DMS53 (cell line): ENCODE measurements around the gene TMEM259.
A peak's percentile ranks its signal among the peaks of the same experiment; 100 is the strongest.
"Not testable (repeated sequence)": the region's sequence is repeated elsewhere in the genome, so short reads cannot be mapped to it uniquely, and the experiment has no call there.

Source experiments
- DNase-seq: peaks from one replicate; lab custom pipeline; 2025; lab: John Stamatoyannopoulos, UW

The TMEM259 gene

DNA sequence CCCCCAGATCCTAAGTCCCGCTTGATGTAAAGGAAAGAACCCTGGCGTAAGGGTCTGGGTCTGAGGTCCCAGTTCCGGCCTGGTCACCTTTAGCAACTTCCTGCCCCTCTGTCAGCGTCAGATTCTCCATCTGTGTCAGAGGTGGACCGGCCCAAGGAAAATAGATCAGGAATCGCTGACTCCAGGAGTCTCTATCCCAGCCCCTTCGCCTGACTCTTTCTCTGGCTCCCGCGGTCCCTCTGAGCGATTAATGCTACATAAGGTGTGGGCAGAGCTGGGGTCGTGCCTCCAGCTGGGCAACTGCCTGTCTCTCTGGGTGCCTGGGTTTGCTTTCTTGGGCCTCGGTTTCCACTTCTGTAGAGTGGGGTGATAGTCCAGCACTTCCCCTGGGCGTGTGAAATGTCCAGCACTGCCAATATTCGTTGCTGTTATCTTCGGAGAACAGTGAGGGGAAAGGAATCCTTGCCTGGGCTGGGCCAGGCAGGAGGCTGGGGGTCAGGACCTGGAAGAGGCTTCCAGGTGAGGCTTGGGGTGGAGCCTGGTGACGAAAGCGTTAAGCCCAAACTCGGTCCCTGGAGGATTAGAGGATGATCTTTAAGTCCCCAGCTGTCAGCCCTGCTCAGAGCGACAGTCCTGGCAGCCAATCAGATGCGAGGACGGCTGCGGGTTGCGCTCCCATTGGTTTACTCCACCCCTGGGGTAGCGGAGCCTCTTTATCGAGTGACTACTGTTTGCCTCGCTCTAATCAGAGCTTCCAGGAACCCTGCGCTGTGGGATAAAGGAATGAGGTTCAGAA, 19.8 kb upstream of the TMEM259 start:
- DNase-seq, result peak; percentile 94

GRCh38 chr19:1039646-1040475, 18.9 kb upstream of the TMEM259 start, which contains the start of gene ABCA7:
Gene ABCA7, plus strand, starts transcription at chr19:1040107. Its CDS starts 1,255 bp downstream, at chr19:1041362.
- DNase-seq, result peak; percentile 98

DNA sequence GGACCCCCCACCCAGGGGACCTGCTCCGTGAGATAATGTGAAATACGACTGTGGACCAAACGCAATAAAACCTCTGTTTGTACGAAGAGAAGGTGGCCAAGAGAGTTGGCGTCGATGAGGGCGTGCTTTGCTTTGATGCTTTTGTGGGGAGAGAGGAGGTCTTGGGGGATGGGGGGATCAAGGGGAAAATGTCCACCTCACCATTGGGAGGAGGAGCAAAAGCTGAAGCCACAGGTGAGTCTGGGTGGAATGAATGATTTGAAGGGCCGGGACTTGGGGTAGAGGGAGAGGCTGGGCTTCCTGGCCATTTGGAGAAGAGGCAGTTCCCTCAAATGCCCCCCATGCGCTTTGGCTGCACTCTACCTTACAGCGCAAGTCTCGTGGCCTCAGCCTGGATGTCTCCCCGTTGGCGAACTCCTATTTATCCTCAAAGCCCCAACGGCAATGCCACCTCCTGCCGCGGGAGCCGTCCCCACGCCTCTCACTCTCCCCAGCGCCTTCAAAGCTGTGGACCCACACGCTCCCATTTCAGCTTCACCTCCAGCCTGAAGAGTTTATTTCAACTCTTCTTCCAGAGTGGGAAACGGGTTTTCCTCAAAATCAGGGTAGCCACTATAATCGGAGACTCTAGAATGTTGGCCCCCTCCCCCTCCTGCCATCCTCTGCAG, 18.2 kb upstream of the TMEM259 start:
- peak; percentile 40 for DNase-seq

- DNase-seq, result no peak
These were observed 16.7 kb upstream of the TMEM259 start for GRCh38 chr19:1037621-1038064.

DNA sequence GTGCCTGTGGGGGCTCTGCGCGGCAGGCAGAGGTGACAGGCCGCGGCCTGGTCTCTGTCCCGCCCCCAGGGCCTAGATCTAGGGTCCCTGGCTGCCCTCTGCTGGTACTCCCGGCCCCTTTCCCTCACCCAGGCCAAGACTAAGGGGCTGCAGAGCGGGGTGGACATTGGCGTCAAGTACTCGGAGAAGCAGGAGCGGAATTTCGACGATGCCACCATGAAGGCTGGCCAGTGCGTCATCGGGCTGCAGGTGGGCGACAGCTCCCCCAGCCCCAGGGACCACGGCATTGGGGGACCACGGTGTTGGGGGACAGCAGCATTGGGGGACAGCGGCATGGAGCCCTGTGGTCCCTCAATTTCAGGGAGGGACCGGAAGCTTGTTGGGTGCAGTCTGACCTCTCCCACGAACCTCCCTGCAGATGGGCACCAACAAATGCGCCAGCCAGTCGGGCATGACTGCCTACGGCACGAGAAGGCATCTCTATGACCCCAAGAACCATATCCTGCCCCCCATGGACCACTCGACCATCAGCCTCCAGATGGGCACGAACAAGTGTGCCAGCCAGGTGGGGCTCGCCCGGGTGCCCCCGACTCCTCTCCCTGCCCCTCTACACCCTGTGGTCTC, 15.2 kb upstream of the TMEM259 start:
- no peak for DNase-seq

- no peak for DNase-seq
These were observed 11.4 kb upstream of the TMEM259 start for GRCh38 chr19:1032264-1032867.

- DNase-seq, result peak; percentile 86
These were observed 7.4 kb upstream of the TMEM259 start for GRCh38 chr19:1028062-1028926.

DNA sequence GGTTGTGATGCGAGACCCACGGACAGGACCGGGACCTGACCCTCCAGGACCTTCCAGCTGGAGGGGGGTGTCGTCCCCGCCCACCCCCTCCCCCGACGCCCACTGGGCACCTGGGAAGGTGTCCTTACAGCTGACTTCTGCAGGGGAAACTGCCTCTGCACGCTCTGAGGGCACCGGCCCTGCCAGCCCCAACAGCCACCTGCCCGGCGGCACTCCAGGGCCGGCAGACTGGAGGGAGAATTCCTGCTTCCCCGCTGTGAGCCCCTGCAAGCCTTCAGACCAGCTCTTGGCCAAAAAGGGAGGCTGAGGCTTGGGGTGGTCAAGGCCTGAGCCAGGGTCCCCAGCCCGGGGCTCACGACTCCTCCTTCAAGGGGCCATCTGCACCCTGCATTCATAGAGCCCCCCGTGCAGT, 6.7 kb upstream of the TMEM259 start:
- peak; percentile 69 for DNase-seq

DNA sequence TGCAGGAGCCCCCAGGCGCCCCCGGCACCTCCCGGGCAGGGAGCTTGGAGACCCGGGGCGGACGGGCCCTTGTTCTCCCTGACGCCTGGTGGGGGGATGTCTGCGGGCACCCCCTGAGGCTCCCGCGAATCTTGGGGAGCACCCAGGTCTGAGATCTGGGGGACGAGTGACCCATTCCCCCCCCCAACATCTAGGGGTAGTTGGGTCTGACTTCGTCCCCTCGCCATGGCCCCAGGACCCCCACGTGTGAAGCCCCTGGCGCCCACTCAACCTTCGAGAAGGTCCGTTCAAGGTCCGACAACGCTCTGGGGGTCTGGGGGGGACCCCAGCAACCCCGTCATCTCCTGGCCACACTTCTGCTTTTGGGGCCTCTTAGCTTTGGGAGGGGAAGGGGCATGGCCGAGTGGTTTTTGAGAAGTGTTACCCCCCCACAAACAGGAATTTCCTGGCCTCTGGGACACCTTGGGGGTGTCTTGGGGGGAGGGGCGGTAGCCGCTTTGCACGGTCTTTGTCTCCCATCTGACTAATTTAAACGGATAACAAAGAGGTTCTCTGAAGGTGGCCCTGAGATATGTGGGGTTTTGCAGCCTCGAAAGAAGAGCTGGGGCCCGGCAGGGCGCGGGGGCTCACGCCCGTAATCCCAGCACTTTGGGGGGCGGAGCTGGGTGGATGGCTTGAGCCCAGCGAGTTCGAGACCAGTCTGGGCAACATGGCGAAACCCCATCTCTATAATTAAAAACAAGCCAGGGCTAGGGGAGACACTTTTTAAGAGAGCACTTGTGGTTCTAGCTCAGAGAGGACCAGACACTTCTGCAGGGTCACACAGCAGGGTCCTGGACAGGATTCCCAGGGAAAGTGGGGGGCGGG, 6.1 kb upstream of the TMEM259 start:
- peak; percentile 59 for DNase-seq

DNA sequence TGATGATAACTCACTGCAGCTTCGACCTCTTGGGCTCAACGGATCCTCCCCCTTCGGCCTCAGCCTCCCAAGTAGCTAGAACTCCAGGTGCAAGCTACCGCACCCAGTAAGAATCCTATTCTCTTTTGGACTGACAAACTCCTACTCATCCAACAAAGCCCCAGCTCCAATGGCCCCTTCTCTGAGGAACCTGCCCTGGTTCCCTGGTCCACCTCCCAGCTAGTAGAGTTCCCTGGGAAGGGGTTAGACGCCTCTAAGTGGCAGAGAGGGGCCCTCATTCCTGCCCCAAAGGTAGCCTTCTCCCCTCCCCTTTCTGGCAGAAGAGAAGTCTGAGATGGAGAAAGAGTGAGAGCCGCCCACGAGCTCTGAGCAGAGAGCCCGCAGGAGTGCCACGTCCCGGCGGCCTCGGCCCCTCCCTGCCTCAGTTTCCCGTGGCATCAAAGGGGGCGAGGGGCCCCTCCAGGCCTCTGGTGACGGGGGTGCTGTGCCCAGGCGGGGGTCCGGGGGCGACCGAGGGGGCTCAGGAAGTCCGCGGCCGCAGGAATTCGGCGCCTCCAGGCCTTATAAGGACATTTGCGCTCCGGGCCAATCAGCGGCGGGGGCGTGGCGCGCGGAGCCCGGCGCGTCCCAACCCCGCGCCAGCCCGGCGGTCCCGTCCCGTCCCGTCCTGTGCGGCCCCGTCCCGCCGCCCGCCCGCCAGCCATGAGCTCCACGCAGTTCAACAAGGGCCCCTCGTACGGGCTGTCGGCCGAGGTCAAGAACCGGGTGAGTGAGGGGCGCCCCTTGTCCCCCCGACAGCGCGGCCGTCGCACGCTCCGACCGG, 5.2 kb upstream of the TMEM259 start, which contains the start of gene CNN2:
Gene CNN2, plus strand, starts transcription at position 649 of the 823 bp plus-strand sequence. Its CDS starts 54 bp downstream, at position 703.
- peak; percentile 84 for DNase-seq

- not testable (repeated sequence) for DNase-seq
These were observed 4.2 kb upstream of the TMEM259 start for GRCh38 chr19:1025080-1025479.

DNA sequence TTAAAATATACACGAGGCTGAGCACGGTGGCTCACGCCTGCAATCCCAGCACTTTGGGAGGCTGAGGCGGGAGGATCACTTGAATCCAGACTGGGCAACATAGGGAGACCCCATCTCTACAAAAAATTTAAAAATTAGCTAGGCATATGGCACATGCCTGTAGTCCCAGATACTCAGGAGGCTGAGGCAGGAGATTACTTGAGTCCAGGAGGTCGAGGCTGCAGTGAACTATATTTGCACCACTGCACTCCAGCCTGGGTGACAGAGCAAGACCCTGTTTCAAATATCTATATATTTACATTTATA, 2.9 kb upstream of the TMEM259 start:
- DNase-seq, result not testable (repeated sequence)

- DNase-seq, result peak; percentile 35
These were observed 699 bp downstream of the TMEM259 start for GRCh38 chr19:1019980-1020867.

- no peak for DNase-seq
These were observed 1.3 kb downstream of the TMEM259 start for GRCh38 chr19:1019616-1019961.

- no peak for DNase-seq
These were observed 1.8 kb downstream of the TMEM259 start for GRCh38 chr19:1018932-1019615.

DNA sequence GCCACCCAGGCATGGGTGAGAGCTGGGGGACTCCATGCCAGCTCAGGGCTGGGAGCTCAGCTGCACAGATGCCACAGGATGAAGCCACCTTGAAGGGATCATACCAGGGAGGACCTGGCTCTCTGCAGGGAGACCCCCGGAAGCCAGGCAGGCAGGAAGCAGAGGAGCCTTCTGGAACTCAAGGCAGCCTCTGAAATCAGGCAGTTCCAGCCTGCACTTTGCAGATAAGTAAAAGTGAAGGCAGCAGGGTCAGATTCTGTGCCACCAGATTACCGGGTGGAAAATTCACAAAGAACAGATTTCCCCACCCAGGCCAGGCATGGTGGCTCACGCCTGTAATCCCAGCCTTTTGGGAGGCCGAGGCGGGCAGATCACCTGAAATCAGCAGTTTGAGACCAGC, 2.5 kb downstream of the TMEM259 start:
- DNase-seq, result no peak

- no peak for DNase-seq
These were observed 3.0 kb downstream of the TMEM259 start for GRCh38 chr19:1017906-1018305.
